ENCODE results near the gene PNPLA3.

PNPLA3 gene

DNA sequence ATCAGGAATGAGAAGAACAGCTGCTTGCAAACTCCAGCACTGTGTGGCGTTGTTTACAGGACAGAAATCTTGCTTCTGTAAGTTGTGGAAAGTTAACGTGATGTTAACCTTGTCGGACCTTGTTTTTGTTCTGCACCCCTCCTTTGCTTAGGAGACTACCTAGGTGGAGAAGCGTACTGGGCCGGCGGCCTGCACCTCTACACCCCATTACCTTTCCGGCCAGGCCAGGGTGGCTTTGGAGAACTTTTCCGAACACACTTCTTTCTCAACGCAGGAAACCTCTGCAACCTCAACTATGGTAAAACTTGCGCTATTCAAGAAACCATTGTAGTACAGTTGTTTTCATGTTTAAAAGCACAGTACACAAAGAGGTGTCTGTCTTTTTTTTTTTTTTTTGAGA, 65.4 kb downstream of the PNPLA3 start:
- DNase-seq (ENCODE audit: insufficient read length) (no peak), FAIRE-seq (no peak)

DNA sequence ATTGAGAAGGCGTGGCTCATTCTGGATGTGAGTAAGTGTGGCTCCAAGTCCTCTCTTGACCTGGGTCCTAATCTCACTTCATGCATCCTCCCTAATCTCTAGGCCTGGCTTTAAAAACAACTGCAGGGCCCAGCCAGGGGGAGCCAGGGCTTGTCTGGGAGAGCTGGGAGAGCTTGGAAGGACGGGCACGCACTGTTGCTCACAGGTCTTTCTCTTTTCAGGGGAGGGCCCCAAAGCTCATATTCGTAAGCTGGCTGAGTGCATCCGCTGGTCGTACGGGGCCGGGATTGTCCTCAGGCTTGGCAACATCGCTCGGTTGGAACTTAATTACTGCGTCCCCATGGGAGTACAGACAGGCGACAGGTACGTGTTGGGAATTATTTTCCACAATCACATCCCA, 66.4 kb downstream of the PNPLA3 start:
- no peak for TF ChIP-seq TAF1 (IDR thresholded peaks at IDR 0.05; ENCODE audit: borderline replicate concordance, low read depth, low read length)
- no peak for TF ChIP-seq POLR2AphosphoS5 (IDR thresholded peaks at IDR 0.05; ENCODE audit: low read depth, low read length)
- no peak for TF ChIP-seq POLR2A (IDR thresholded peaks at IDR 0.05; ENCODE audit: low read depth, low read length)
- DNase-seq (ENCODE audit: insufficient read length) (no peak), FAIRE-seq (no peak)

More for the DNA sequence above, 65.4 kb downstream of the PNPLA3 start:
- no peak for TF ChIP-seq TAF1 (IDR thresholded peaks at IDR 0.05; ENCODE audit: borderline replicate concordance, low read depth, low read length)
- no peak for TF ChIP-seq POLR2A (IDR thresholded peaks at IDR 0.05; ENCODE audit: low read depth, low read length)
- TF ChIP-seq POLR2AphosphoS5 (IDR thresholded peaks at IDR 0.05; ENCODE audit: low read depth, low read length), result no peak

DNA sequence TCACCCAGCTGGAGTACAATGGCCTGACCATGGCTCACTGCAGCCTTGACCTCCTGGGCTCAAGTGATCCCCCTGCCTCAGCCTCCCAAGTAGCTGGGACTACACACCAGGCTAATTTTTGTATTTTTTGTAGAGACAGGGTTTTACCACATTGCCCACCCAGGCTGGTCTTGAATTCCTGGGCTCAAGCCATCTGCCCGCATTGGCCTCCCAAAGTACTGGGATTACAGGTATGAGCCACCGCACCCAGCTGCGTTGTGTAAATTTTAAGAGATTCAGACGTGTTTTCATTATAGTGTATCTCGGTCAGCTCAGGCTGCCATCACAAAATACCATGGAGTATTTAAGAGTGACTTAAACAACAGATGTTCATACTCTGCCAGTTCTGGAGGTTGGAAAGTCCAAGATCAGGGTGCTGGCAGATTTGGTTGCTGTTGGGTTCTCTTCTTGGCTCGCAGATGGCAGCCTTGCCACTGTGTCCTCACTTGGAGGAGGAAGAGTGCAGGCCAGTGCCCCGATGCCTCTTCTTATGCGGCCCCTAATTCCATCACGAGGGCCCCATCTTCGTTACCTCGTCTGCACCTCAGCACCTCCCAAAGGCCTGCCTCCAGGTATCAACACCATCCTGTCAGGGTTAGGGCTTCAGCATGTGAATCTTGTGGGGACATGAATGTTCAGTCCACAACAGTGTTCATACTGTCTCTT, 67.9 kb downstream of the PNPLA3 start:
- DNase-seq (ENCODE audit: insufficient read length) (no peak), FAIRE-seq (no peak)
- TF ChIP-seq POLR2A (IDR thresholded peaks at IDR 0.05; ENCODE audit: low read depth, low read length), result no peak
- TF ChIP-seq TAF1 (IDR thresholded peaks at IDR 0.05; ENCODE audit: borderline replicate concordance, low read depth, low read length), result no peak
- TF ChIP-seq POLR2AphosphoS5 (IDR thresholded peaks at IDR 0.05; ENCODE audit: low read depth, low read length), result no peak

DNA sequence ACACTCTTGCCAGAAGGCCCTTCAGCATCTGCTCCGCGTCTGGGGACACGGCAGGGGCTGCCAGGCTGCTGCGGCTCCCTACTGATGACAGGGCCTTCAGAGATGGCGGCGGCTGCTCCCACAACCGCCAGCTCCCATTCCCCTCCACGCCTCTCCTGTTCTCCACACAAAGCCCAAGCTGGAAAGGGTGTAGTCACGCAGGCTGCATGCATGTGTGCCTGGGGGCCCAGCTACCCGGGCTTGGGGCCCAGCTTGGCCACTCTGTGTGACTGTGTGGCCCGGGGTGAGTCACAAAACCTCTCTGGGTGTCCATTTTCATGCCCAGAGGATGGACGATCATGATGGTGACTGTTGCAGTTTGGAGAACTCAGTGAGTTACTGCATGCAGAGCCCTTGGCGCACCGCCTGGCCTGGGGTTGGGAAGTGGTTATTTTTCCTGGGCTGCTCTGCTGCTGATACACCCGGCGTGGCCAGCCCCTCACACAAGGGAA, 68.8 kb downstream of the PNPLA3 start:
- DNase-seq (ENCODE audit: insufficient read length) (no peak), FAIRE-seq (no peak)
- no peak for TF ChIP-seq POLR2AphosphoS5 (IDR thresholded peaks at IDR 0.05; ENCODE audit: low read depth, low read length)
- TF ChIP-seq POLR2A (IDR thresholded peaks at IDR 0.05; ENCODE audit: low read depth, low read length), result no peak

DNA sequence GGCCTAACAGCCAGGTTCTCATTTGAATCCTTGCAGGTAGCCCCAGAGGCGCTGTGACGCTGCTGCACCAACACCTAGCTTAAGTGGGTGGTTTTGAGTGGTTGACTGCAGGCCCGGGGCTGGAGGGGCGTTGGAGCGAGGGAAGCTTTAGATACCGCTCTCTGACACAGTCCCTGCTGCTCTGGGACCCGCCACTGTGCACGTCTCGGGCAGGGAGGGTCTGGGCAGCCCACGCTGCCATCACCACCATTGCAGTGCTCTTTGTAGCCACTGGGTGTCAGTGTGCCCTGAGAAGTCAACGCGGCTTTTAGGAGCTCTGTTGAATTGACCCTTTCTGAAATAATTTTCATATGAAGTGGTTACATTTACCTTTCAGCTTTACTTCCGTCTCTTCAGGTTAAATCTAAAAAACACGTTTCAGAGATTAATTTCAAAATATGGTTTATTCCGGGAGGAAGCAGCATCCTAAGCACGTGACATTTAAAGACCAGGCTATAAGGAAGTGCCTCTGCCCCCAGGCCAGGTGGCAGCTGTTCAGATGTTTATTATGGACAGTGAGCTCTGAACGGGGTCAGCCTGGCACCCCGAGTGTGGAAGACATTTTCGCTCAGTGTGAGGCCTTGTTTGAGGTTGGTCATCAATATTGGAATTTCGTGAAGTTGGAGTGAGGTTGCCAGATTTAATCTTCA, 69.6 kb downstream of the PNPLA3 start:
- DNase-seq (ENCODE audit: insufficient read length), result peak; percentile 77
- peak; percentile 82 for FAIRE-seq
- no peak for TF ChIP-seq POLR2AphosphoS5 (IDR thresholded peaks at IDR 0.05; ENCODE audit: low read depth, low read length)
- TF ChIP-seq TAF1 (IDR thresholded peaks at IDR 0.05; ENCODE audit: borderline replicate concordance, low read depth, low read length), result no peak
- TF ChIP-seq POLR2A (IDR thresholded peaks at IDR 0.05; ENCODE audit: low read depth, low read length), result no peak

DNA sequence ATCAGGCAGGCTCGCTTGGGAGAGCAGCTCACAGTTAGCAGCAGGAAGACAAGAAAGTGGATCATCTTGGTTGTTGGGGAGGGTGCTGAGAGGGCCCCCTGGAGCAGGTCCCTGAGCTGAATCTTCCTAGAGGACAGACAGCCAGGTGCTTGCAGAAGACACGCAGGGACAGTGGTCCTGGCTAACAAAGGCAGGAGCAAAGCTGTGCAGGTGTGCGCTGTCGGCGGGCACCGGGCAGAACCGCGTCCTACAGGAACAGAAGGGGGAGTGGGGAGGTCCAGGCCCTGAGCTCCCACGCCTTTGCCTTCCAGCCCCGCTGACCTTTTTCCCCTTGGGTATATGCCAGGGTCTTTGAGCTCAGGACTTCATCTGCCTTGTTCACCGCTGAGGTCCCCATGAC, 70.4 kb downstream of the PNPLA3 start:
- FAIRE-seq (no peak), DNase-seq (ENCODE audit: insufficient read length) (no peak)
- no peak for TF ChIP-seq TAF1 (IDR thresholded peaks at IDR 0.05; ENCODE audit: borderline replicate concordance, low read depth, low read length)
- TF ChIP-seq POLR2A (IDR thresholded peaks at IDR 0.05; ENCODE audit: low read depth, low read length), result no peak
- TF ChIP-seq POLR2AphosphoS5 (IDR thresholded peaks at IDR 0.05; ENCODE audit: low read depth, low read length), result no peak

DNA sequence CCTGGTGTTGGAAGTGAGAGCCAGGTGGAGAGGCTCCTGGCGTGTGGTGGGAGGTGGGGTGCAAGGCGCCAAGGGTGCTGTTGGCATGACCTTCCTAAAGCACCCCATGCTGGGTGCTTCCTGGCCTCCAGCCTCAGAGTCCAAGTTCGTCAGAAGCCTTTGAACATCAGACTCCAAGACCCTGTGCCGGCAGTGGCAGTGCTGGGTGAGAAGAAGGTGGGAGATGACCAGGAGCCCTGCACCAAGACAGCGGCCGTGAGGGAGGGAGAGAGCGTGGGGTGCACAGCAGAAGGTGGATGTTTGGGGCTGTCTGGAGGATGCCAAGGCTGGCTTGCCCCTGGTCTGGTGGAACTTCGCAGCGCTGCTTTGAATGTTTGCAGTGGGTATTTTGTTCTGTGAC, 70.8 kb downstream of the PNPLA3 start:
- TF ChIP-seq TAF1 (IDR thresholded peaks at IDR 0.05; ENCODE audit: borderline replicate concordance, low read depth, low read length) (no peak), POLR2A (IDR thresholded peaks at IDR 0.05; ENCODE audit: low read depth, low read length) (no peak), POLR2AphosphoS5 (IDR thresholded peaks at IDR 0.05; ENCODE audit: low read depth, low read length) (no peak)
- FAIRE-seq (no peak), DNase-seq (ENCODE audit: insufficient read length) (no peak)

DNA sequence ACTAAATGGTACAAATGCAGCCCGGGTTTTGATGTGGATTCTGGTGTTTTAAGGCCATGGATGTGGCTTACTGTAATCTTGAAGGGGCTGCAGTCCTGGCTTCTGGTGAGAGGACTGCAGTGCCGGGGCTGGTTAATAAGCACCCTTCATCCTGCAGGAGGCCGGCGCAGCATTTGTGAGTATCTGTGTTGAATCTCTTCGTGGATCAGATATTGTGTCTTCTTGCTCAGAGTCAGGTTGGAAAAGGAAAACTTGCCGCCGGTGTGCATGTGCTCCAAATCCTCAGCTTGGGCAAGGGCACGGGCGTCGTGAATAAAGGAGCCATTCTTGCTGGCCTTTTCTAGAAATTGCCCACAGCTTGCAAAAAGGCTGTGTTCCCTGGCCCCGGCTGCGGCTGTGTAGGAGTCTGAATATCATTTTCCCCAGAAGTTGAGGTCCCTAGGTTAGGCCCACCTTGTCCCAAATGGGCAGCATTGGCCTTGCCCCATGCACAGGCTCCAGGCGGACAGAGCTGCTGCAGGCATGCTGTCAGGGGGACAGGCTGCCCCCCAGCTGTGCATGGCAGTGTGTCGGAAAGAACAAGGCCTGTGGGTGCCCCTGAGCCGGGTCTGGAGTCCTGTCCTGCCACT, 71.6 kb downstream of the PNPLA3 start:
- TF ChIP-seq POLR2A (IDR thresholded peaks at IDR 0.05; ENCODE audit: low read depth, low read length) (no peak), TAF1 (IDR thresholded peaks at IDR 0.05; ENCODE audit: borderline replicate concordance, low read depth, low read length) (no peak)
- FAIRE-seq, result no peak
- no peak for DNase-seq (ENCODE audit: insufficient read length)

DNA sequence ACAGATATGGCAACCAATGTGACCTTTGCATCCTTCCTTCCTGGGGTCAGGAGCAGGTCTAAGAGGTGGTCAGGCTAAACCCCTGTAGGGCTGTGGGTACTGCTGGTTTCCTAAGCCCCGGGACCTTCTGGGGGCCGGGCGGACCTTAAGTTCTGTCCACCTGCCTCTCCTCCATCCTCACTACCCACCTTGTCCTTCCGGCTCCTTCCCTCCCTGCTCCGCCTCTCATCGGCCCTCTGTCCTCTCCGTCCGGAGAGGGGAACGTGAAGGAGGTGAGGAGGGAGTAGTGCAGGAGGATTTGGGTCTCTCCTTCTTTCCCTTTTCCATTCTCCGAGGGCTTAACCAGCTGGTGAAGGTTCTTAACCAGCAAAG, 72.2 kb downstream of the PNPLA3 start:
- FAIRE-seq (no peak), DNase-seq (ENCODE audit: insufficient read length) (no peak)
- no peak for TF ChIP-seq POLR2A (IDR thresholded peaks at IDR 0.05; ENCODE audit: low read depth, low read length)
- TF ChIP-seq POLR2AphosphoS5 (IDR thresholded peaks at IDR 0.05; ENCODE audit: low read depth, low read length), result no peak
- no peak for TF ChIP-seq TAF1 (IDR thresholded peaks at IDR 0.05; ENCODE audit: borderline replicate concordance, low read depth, low read length)

DNA sequence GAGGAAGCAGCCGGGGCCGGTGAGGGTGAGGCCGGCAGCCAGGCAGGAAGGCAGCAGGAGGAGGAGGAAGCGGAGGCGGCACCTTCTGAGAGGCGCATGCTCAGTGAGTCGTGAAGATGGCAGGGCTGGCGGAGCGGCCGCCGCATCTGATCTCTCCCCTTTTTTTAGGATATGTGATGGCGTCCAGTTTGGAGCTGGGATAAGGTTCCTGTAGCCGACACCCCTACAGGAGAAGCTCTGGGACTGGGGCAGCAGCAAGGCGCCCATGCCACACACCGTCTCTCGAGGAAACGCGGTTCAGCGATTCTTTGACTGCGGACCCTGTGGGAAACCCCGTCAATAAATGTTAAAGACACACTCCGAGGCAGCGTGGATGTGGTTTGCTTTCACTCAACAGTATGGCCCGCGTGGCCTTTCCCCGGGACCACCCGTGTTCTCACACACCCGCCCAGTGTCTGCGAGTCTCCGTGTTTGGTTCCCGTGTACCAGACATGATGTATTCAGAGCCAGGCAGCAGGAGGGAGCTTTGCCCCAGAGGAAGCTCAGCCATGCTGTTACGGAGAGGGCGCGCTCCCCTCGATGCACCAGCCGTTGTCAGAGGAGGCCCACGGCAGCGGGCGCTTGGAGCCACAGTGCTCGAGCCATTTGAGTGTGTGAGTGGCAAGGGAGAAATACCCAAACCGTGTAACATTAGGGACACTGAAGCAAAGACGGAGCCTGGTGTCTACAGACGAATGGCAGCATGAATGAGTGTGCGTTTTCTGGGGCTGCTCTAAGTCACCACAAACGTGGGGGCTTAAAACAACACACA, 72.8 kb downstream of the PNPLA3 start:
- peak; percentile 61 for TF ChIP-seq POLR2A (IDR thresholded peaks at IDR 0.05; ENCODE audit: low read depth, low read length)
- TF ChIP-seq POLR2AphosphoS5 (IDR thresholded peaks at IDR 0.05; ENCODE audit: low read depth, low read length), result 0 out of 2 replicates have a peak, but pooled peaks have one; percentile 22
- TF ChIP-seq TAF1 (IDR thresholded peaks at IDR 0.05; ENCODE audit: borderline replicate concordance, low read depth, low read length), result 0 out of 2 replicates have a peak, but pooled peaks have one; percentile 49
- DNase-seq (ENCODE audit: insufficient read length) (peak; percentile 85), FAIRE-seq (peak; percentile 99)

DNA sequence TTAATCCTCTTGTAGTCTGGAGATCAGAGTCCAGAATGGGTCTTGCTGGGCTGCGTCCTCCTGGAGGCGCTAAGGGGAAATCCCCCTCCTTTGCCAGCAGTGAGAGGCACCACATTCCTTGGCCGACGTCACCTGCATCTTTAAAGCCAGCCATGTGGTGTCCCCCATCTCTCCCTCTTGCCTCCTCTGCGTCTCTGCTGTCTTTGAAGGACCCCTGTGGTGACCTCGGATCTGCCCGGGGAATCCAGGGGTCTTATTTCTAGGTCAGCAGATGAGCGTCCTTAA, 73.3 kb downstream of the PNPLA3 start:
- DNase-seq (ENCODE audit: insufficient read length) (no peak), FAIRE-seq (no peak)
- TF ChIP-seq TAF1 (IDR thresholded peaks at IDR 0.05; ENCODE audit: borderline replicate concordance, low read depth, low read length) (no peak), POLR2AphosphoS5 (IDR thresholded peaks at IDR 0.05; ENCODE audit: low read depth, low read length) (no peak), POLR2A (IDR thresholded peaks at IDR 0.05; ENCODE audit: low read depth, low read length) (no peak)
